Renal cortex interstitium (tissue), 11 donors: ENCODE results near the gene MAP6. TPM values are rescaled to one million over a fixed set of nuclear protein-coding genes. Genes with fewer than 3 reads are reported as not detected.
A peak's percentile ranks its signal among the peaks of the same experiment; 100 is the strongest.

Experiments
- DNase-seq, 11 donors: peaks; one replicate each; pipeline ENCODE4 v3.0.0-alpha.2; 2013; ENCODE audit warnings: low read depth in 9 of 11, low spot score in 4 of 11; ENCODE audit errors: extremely low read depth in 1 of 11
- polyA plus RNA-seq, 3 donors: library from polyadenylated mRNA; unstranded; fragments of 120-200 nt; gene quantifications; one replicate each; pipeline ENCODE4 v1.2.1, GENCODE V29; 2013; ENCODE audit not compliant: insufficient read length in 3 of 3

The MAP6 gene
- polyA plus RNA-seq, 3 donors: 5.7 to 8.4 (median 8.1) TPM

GRCh38 chr11:75677909-75678308, 9.1 kb upstream of the MAP6 start:
- DNase-seq: no peak

- no peak for DNase-seq
Measured at GRCh38 chr11:75677275-75677674, 8.4 kb upstream of the MAP6 start.

GRCh38 chr11:75673977-75674582, 5.2 kb upstream of the MAP6 start:
- no peak for DNase-seq

- DNase-seq: peak in 7 of 11 donors; percentile 30 to 62 (median 46)
Measured at GRCh38 chr11:75667831-75668450, 897 bp downstream of the MAP6 start.

GRCh38 chr11:75667255-75667830, 1.5 kb downstream of the MAP6 start:
- DNase-seq: peak in 5 of 11 donors; percentile 5 to 23 (median 13)

- no peak for DNase-seq
Measured at GRCh38 chr11:75665990-75666389, 2.8 kb downstream of the MAP6 start.

GRCh38 chr11:75665126-75665525, 3.7 kb downstream of the MAP6 start:
- DNase-seq: no peak

- DNase-seq: no peak
Measured at GRCh38 chr11:75664389-75664788, 4.4 kb downstream of the MAP6 start.

- no peak for DNase-seq
Measured at GRCh38 chr11:75663808-75664207, 5.0 kb downstream of the MAP6 start.

- no peak for DNase-seq
Measured at GRCh38 chr11:75659836-75660235, 9.0 kb downstream of the MAP6 start.

- no peak for DNase-seq
Measured at GRCh38 chr11:75656044-75656727, 12.7 kb downstream of the MAP6 start.

GRCh38 chr11:75655605-75656004, 13.2 kb downstream of the MAP6 start:
- DNase-seq: no peak

- no peak for DNase-seq
Measured at GRCh38 chr11:75654314-75654713, 14.5 kb downstream of the MAP6 start.

GRCh38 chr11:75653532-75653931, 15.3 kb downstream of the MAP6 start:
- no peak for DNase-seq

- DNase-seq: no peak
Measured at GRCh38 chr11:75652936-75653335, 15.9 kb downstream of the MAP6 start.

GRCh38 chr11:75651218-75651617, 17.6 kb downstream of the MAP6 start:
- no peak for DNase-seq

- no peak for DNase-seq
Measured at GRCh38 chr11:75650167-75650723, 18.6 kb downstream of the MAP6 start.

- DNase-seq: no peak
Measured at GRCh38 chr11:75644946-75645345, 23.9 kb downstream of the MAP6 start.

- DNase-seq: no peak
Measured at GRCh38 chr11:75644370-75644769, 24.5 kb downstream of the MAP6 start.
